Testis (tissue), 2 donors: ENCODE results near the gene DNAAF1.

Experiments used
- POLR2A ChIP-seq: fragments of 450-650 bp; IDR thresholded peaks from one replicate; pipeline ENCODE4 v1.6.1; 2017; ENCODE audit warnings: antibody characterized with exemption, mild to moderate bottlenecking, moderate library complexity
- TF ChIP-seq, protein P1 (sequence below), 3 experiments: fragments of 450-650 bp in 2 of 3; fragments of 200-600 bp in 1 of 3; sonication (generic) in 1 of 3; IDR thresholded peaks; one replicate each; pipeline ENCODE4 v1.5.1; 2016 to 2019; ENCODE audit warnings: antibody characterized with exemption in 3 of 3, mild to moderate bottlenecking in 2 of 3, moderate library complexity in 1 of 3

DNA sequence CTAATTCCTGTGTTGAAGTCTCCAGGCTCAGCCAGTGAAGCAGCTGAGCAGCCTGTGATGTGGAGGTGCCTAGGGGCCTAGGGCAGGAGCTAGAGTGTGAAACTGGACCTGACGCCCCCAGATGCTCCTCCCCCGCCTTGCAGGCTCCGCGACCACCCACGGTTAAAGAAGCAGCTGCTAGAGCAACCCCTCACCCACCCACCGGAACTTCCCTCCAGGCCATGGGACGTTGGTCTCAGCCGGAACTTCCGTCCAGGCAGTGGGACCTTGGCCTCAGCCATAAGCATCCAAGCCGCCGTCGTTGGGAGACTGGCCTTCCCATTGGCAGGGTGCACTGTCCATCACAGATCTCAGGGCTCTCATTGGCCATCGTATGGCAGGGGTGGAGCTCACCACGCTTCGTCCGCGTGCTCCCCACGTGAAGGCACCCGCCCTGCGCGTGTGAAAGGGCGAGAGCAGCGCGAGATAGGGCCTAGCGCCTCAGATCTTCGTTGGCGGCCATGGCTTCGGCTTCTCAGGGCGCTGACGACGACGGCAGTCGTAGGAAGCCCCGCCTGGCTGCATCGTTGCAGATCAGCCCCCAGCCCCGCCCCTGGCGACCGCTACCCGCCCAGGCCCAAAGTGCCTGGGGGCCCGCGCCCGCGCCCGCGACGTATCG lies 45.8 kb downstream of the DNAAF1 start, which contains the start of gene ADAD2:
- TF ChIP-seq, protein P1, sequence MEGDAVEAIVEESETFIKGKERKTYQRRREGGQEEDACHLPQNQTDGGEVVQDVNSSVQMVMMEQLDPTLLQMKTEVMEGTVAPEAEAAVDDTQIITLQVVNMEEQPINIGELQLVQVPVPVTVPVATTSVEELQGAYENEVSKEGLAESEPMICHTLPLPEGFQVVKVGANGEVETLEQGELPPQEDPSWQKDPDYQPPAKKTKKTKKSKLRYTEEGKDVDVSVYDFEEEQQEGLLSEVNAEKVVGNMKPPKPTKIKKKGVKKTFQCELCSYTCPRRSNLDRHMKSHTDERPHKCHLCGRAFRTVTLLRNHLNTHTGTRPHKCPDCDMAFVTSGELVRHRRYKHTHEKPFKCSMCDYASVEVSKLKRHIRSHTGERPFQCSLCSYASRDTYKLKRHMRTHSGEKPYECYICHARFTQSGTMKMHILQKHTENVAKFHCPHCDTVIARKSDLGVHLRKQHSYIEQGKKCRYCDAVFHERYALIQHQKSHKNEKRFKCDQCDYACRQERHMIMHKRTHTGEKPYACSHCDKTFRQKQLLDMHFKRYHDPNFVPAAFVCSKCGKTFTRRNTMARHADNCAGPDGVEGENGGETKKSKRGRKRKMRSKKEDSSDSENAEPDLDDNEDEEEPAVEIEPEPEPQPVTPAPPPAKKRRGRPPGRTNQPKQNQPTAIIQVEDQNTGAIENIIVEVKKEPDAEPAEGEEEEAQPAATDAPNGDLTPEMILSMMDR (IDR thresholded peaks at IDR 0.05) = no peak
- no peak for TF ChIP-seq POLR2A
